ENCODE results near the gene MAD2L2.

Gene MAD2L2

DNA sequence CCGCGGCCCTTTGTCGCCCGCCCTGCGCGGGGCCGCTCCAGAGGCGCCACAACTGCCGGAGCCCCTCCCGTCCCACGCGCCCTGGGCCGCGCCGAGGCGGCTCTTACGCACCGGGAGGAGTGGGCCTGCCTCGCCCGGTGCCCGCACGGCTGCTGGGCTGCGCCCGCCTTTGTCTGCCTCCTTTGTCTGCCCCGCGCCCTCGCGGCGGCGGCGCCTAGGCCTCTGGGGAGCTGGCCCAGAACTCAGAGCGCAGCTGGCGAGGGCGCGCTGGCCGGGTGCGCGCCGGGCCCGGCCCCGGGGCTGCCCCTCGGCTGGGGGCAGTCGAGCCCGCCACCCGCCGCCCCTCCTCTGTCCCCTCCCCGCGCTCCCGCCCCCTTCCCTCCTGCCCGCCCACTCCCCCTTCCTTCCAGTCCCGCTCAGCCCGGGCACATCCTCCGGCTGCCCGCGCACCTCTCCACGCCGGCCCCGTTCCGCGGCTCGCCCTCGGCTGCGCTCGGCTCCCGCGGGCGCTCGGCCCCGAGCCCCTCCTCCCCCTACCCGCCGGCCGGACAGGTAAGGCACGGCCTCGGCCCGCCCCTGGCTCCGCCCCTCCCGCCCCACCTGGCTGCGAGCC lies 10.5 kb upstream of the MAD2L2 start, which contains the start of gene DRAXIN:
Gene DRAXIN (plus strand): TSS at position 409 of the 613 bp plus-strand sequence. CDS start 14,549 bp downstream, outside the sequence.
- Histone ChIP-seq H3K4me3 (ENCODE audit: low read length) (no peak within 1 kb of the TSS), H3K27me3 (ENCODE audit: control insufficient read depth, insufficient read depth, low read length) (peaks cover 60% of the 10 kb centered on the region), H3K9me3 (ENCODE audit: control insufficient read depth, low read length) (no peaks in the 10 kb centered on the region), H3K36me3 (ENCODE audit: control insufficient read depth, insufficient read depth, low read length) (no peaks in the 10 kb centered on the region), H3K9ac (ENCODE audit: low read length) (no peak within 1 kb of the TSS), H3K4me1 (ENCODE audit: control insufficient read depth, insufficient read depth, low read length) (peaks cover 6% of the 10 kb centered on the region)

DNA sequence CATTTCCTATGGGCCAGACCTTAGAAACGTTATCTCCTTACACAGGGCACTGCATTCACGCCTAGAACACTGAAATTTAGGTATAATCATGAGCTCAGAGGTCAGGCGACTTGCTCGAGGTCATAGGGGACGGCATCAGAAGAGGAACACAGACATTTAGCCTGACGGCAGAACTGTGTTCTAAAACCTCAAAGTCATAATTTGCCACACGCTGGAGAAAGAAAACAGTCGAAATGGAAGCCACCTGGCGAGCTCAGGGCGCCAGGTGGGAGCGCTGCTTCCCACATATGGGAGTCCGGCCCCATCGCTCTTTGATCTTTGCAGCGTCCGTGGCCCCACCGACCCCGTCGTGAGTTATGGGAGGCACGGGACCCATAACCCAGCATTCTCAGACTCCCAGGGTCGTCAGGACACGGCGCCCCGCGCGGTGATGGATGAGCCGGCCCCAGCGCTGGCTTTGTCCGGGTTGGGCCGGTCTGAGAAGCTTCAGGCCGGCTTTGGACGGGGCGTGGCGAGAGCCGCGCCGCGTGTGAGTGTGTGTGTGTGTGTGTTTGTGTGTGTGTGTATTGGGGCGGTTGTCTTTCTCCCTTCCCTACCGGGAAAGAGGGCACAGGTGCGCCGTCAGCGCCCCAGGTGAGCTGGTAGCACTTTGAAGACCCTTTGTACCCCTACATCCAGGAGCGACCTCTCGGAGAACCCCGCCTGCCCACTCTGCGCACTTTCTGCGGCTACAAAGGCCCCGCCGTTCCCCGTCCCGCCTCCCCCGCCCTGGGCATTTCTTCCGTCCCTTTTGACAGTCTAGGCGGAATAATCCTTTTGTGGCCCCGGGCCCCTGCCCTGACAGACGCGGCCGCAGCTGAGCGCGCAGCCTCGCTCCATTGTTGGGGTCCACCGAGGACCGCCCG lies 9.7 kb upstream of the MAD2L2 start:
- no peak overlapping the region for H3K9ac ChIP-seq (ENCODE audit: low read length)
- no peak overlapping the region for H3K4me3 ChIP-seq (ENCODE audit: low read length)
- peaks cover 6% of the 10 kb centered on the region for H3K4me1 ChIP-seq (ENCODE audit: control insufficient read depth, insufficient read depth, low read length)
- peaks cover 58% of the 10 kb centered on the region for H3K27me3 ChIP-seq (ENCODE audit: control insufficient read depth, insufficient read depth, low read length)
- H3K9me3 ChIP-seq (ENCODE audit: control insufficient read depth, low read length): no peaks in the 10 kb centered on the region
- H3K36me3 ChIP-seq (ENCODE audit: control insufficient read depth, insufficient read depth, low read length): no peaks in the 10 kb centered on the region

DNA sequence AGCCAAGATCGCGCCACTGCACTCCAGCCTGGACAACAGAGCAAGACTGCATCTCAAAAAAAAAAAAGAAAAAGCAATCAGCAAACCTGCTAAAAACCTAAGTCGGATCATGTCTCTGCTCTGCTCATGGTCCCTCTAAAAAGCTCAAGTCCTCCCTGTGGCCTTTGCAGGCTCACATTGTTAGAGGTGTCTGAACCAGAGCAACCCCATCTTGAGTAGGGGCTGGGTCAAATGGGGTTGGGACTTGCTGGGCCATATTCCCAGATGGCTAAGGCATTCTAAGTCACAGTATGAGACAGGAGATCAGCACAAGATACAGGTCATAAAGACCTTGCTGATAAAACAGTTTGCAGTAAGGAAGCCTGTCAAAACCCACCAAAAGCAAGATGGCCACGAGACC lies 7.6 kb upstream of the MAD2L2 start:
- Histone ChIP-seq H3K9ac (ENCODE audit: low read length) (no peak overlapping the region), H3K4me1 (ENCODE audit: control insufficient read depth, insufficient read depth, low read length) (peaks cover 6% of the 10 kb centered on the region), H3K9me3 (ENCODE audit: control insufficient read depth, low read length) (no peaks in the 10 kb centered on the region), H3K4me3 (ENCODE audit: low read length) (no peak overlapping the region), H3K27me3 (ENCODE audit: control insufficient read depth, insufficient read depth, low read length) (peaks cover 43% of the 10 kb centered on the region), H3K36me3 (ENCODE audit: control insufficient read depth, insufficient read depth, low read length) (no peaks in the 10 kb centered on the region)

DNA sequence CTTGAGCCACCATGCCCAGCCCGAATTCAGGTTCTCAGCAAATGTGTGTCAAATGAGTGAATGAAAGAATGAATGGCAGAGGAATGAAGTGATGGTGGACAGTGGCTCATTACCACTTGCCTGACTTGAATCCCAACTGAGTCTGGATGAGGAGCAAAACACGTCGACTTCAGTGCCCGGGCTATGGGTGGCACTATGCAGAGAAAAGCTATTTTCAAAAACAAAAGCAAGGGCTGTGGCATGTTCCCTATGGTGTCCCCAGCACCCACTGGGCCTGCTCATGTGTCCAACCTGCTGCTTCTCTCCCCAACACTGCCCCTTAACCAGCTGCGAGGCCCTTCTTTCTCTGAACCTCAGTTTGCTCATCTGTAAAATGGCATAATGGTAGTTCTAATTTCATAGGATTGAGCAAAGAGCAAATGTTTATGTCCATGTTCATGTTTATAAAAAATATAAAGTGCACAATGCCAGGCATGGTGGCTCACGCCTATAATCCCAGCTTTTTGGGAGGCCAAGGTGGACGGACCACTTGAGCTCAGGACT lies 4.3 kb upstream of the MAD2L2 start:
- Histone ChIP-seq H3K36me3 (ENCODE audit: control insufficient read depth, insufficient read depth, low read length) (no peaks in the 10 kb centered on the region), H3K27me3 (ENCODE audit: control insufficient read depth, insufficient read depth, low read length) (peaks cover 30% of the 10 kb centered on the region), H3K4me1 (ENCODE audit: control insufficient read depth, insufficient read depth, low read length) (peaks cover 8% of the 10 kb centered on the region), H3K4me3 (ENCODE audit: low read length) (no peak overlapping the region), H3K9me3 (ENCODE audit: control insufficient read depth, low read length) (no peaks in the 10 kb centered on the region), H3K9ac (ENCODE audit: low read length) (no peak overlapping the region)

DNA sequence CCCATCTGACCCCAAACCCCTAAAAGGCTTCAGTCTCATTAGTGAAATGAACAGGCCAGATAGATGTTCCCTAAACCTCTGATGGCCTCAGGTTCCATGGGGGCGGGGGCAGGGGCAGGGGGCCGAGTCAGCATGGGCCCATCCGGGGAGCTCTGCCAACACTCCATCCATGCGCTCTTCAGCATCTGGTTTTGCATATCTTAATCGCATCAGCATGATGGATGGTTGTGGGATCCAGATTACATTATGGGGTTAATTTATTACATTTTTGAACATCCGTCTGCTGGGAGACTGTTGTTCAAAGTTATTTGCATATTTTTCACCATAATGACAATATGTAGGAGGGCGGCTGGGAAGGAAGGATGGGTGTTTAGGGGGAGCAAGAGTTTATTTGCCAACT lies 3.1 kb upstream of the MAD2L2 start:
- H3K4me1 ChIP-seq (ENCODE audit: control insufficient read depth, insufficient read depth, low read length): peaks cover 10% of the 10 kb centered on the region
- peaks cover 21% of the 10 kb centered on the region for H3K27me3 ChIP-seq (ENCODE audit: control insufficient read depth, insufficient read depth, low read length)
- H3K9me3 ChIP-seq (ENCODE audit: control insufficient read depth, low read length): no peaks in the 10 kb centered on the region
- H3K4me3 ChIP-seq (ENCODE audit: low read length): no peak overlapping the region
- H3K36me3 ChIP-seq (ENCODE audit: control insufficient read depth, insufficient read depth, low read length): no peaks in the 10 kb centered on the region
- H3K9ac ChIP-seq (ENCODE audit: low read length): no peak overlapping the region

DNA sequence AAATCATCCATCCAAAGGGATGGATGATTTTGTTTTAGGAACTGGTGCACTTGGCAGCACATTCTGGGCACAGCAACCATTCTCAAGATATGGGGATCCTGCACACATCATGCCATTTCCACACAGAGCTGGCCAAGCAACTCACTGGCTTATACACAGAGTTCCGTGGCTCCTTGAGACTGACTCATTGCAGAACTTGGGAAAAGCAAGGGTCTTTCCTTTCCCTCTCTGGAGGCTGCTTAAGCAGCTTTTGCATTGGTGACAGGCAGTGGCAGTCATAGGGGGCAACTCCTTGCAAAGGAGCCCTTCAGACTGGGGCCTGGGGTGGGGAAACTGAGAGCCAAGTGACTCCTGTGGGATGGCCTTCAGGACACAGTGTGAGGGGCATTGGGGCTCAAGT lies 1.9 kb upstream of the MAD2L2 start:
- Histone ChIP-seq H3K9me3 (ENCODE audit: control insufficient read depth, low read length) (no peaks in the 10 kb centered on the region), H3K27me3 (ENCODE audit: control insufficient read depth, insufficient read depth, low read length) (peaks cover 16% of the 10 kb centered on the region), H3K9ac (ENCODE audit: low read length) (no peak overlapping the region), H3K4me3 (ENCODE audit: low read length) (no peak overlapping the region), H3K4me1 (ENCODE audit: control insufficient read depth, insufficient read depth, low read length) (peaks cover 10% of the 10 kb centered on the region), H3K36me3 (ENCODE audit: control insufficient read depth, insufficient read depth, low read length) (no peaks in the 10 kb centered on the region)

DNA sequence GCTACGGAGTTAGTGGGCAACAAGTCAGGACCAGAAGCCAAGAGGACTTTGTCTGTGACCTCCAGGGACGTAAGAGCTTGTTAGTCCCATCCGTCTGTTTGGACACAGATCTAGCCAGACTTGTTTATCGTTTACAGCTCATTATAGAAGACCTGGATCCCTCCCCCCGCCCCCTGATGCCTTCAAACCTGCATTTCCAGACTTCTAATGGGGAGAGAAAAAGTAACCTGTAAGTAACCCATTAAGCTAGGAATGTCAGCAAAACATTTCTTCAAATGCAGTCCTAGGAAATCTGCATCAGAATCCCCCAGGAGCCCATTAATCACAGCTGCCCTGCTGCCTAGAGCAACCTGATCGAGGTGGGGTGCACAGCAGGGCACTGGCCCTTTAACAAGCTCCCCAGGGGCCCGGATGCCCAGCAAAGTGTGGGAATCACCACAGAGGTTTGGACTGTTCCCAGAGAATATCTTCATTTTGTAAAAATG lies 1.4 kb upstream of the MAD2L2 start:
- H3K4me3 ChIP-seq (ENCODE audit: low read length): no peak overlapping the region
- no peaks in the 10 kb centered on the region for H3K36me3 ChIP-seq (ENCODE audit: control insufficient read depth, insufficient read depth, low read length)
- H3K9me3 ChIP-seq (ENCODE audit: control insufficient read depth, low read length): no peaks in the 10 kb centered on the region
- peaks cover 10% of the 10 kb centered on the region for H3K4me1 ChIP-seq (ENCODE audit: control insufficient read depth, insufficient read depth, low read length)
- H3K27me3 ChIP-seq (ENCODE audit: control insufficient read depth, insufficient read depth, low read length): peaks cover 16% of the 10 kb centered on the region
- no peak overlapping the region for H3K9ac ChIP-seq (ENCODE audit: low read length)

DNA sequence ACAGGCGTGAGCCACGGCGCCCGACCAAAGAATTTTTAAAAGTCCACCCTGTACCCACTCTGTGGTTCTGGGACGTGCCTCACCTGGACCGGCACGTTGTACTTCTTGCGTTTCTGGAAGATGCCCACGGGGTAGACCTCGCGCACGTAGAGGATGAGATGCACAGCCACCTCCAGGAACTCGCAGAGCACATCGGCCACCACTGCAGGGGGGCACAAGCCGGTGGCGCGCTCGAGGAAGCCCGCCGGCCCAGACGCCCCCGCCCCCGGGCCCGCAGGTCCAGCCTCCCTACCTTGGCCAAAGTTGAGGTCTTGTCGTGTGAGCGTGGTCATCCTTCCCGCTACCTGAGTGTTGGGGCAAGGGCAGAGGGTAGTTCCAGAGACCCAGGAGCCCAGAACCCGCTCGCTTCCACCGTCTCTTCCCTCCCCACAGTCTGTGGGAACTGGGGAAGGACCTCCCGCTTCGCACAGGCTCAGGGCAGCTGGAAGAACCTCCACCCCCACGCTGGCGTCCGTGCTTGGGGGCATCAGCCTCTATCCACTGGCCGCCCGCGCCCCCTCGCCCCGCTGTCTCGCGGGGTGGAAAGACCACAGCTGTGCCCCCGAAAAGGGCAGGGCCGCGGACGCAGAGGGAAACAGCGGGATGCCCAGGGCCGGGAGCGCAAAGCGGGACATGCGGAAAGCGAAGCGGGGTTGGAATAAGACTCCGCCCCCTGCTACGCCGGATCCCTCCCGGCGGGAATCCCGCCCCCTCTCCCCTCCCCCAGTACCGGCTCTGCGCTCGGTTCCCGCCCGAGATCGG lies 478 bp downstream of the MAD2L2 start:
- Histone ChIP-seq H3K4me3 (ENCODE audit: low read length) (peak overlapping the region; percentile 56), H3K36me3 (ENCODE audit: control insufficient read depth, insufficient read depth, low read length) (no peaks in the 10 kb centered on the region), H3K9me3 (ENCODE audit: control insufficient read depth, low read length) (no peaks in the 10 kb centered on the region), H3K27me3 (ENCODE audit: control insufficient read depth, insufficient read depth, low read length) (peaks cover 16% of the 10 kb centered on the region), H3K9ac (ENCODE audit: low read length) (peak overlapping the region; percentile 71), H3K4me1 (ENCODE audit: control insufficient read depth, insufficient read depth, low read length) (peaks cover 10% of the 10 kb centered on the region)

DNA sequence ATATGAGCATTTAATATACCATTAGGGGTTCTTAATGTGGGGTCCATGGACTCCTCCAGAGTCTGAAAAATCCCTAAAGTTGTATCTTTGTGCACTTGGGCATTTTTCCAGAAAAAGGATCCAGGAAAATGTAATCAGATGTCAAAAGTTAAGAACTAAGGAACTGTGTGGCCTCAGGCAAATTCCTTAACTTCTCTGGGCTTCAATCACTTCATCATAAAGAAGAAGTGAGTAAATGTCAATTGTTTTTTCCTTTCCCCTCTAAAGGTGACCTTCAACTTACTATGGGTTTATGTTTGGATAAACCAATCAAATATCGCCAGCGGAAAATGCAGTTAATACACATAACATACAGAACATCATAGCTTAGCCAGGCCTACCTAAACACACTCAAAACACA lies 2.5 kb downstream of the MAD2L2 start:
- H3K36me3 ChIP-seq (ENCODE audit: control insufficient read depth, insufficient read depth, low read length): no peaks in the 10 kb centered on the region
- no peaks in the 10 kb centered on the region for H3K9me3 ChIP-seq (ENCODE audit: control insufficient read depth, low read length)
- peaks cover 16% of the 10 kb centered on the region for H3K27me3 ChIP-seq (ENCODE audit: control insufficient read depth, insufficient read depth, low read length)
- no peak overlapping the region for H3K9ac ChIP-seq (ENCODE audit: low read length)
- no peak overlapping the region for H3K4me3 ChIP-seq (ENCODE audit: low read length)
- peaks cover 10% of the 10 kb centered on the region for H3K4me1 ChIP-seq (ENCODE audit: control insufficient read depth, insufficient read depth, low read length)

DNA sequence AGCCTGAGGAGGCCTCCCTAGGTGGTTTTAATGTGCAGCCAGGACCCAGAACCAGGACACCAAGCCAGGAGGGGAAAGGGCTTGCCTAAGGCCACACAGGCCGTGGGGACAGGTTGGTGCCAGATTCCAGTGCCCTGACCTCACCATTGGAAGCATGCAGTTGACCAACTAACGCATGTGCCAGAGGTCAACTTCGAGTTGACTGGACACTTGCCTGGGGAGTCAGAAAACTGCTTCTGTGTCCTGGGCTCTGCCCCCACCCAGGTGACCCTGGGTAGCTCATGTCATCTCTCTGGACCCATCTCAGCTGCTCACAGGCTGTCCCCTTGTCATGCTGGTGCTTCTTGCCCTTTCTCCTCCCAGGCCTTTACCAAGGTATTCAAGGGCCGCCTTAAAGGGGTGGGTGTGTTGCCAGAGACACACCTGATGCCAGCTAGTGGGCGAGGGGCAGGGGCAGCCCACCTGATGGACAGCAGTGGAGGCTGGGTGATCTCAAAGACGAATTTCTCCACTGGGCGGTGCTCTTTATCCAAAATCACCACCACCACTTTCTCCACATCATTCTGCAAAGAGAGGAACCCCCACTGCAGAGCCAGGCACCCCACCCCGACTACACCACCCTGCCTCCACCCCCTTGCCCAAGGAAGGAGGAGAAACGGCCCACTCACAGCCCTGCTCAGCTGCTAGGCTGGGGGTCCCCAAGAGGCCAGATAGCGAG lies 4.4 kb downstream of the MAD2L2 start:
- H3K4me3 ChIP-seq (ENCODE audit: low read length): no peak overlapping the region
- H3K36me3 ChIP-seq (ENCODE audit: control insufficient read depth, insufficient read depth, low read length): no peaks in the 10 kb centered on the region
- H3K4me1 ChIP-seq (ENCODE audit: control insufficient read depth, insufficient read depth, low read length): peaks cover 11% of the 10 kb centered on the region
- peaks cover 2% of the 10 kb centered on the region for H3K27me3 ChIP-seq (ENCODE audit: control insufficient read depth, insufficient read depth, low read length)
- no peak overlapping the region for H3K9ac ChIP-seq (ENCODE audit: low read length)
- no peaks in the 10 kb centered on the region for H3K9me3 ChIP-seq (ENCODE audit: control insufficient read depth, low read length)

DNA sequence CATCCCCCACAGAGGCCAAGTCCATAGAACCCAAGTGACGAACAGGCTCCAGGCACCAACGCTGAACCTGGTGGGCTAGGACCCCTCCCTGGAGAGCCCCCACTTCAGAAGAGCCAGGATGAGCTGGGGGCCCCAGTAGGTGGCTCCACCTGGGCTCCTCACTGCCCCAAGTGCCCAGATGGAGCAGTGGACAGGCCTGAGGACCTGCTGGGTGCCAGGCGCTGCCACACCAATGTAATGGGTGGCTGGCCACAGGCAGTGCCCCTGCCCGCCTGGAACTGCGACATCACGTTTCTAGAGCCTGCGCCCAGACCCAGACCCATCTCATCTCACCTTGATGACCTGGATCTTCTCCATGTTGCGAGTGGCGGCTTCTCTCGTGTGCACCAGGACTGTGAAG lies 5.6 kb downstream of the MAD2L2 start:
- no peaks in the 10 kb centered on the region for H3K36me3 ChIP-seq (ENCODE audit: control insufficient read depth, insufficient read depth, low read length)

More for the DNA sequence above, 5.6 kb downstream of the MAD2L2 start:
- Histone ChIP-seq H3K4me3 (ENCODE audit: low read length) (no peak overlapping the region), H3K9ac (ENCODE audit: low read length) (no peak overlapping the region), H3K4me1 (ENCODE audit: control insufficient read depth, insufficient read depth, low read length) (peaks cover 14% of the 10 kb centered on the region), H3K9me3 (ENCODE audit: control insufficient read depth, low read length) (no peaks in the 10 kb centered on the region), H3K27me3 (ENCODE audit: control insufficient read depth, insufficient read depth, low read length) (no peaks in the 10 kb centered on the region)

All from mucosa of stomach (tissue), 1 donor.